Body of pancreas (tissue), 4 donors: ENCODE measurements around the gene ARFIP2.

Source experiments
- POLR2A ChIP-seq, 3 donors: fragments of 450-650 bp; IDR thresholded peaks; one replicate each; pipeline ENCODE4 v1.6.1; 2016; ENCODE audit warnings: antibody characterized with exemption in 3 of 3, mild to moderate bottlenecking in 2 of 3
- TF ChIP-seq, protein P1 (sequence below), 7 experiments: fragments of 450-650 bp in 4 of 7; fragments of 200-600 bp in 3 of 7; sonication (generic) in 3 of 7; IDR thresholded peaks; one replicate each; pipeline ENCODE4 v1.5.1; 2016 to 2019; ENCODE audit warnings: antibody characterized with exemption in 7 of 7

DNA sequence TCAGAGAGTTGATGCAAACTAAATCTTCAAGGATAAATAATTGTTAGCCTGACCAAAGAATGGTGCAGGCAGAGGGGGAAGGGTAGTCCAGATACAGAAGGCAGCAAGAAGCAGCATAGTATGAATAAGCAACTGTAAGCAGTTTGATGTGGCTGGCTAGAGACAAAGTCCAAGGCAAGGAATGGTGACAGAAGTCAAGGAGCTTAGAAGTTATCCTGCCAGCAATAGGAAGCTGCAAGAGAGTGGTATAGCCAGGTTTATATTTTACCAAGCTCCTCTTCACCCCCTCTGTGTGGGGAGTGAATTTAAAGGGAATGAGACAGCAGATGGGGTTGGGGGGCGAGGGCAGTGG, 22.1 kb downstream of the ARFIP2 start:
- TF ChIP-seq, protein P1, sequence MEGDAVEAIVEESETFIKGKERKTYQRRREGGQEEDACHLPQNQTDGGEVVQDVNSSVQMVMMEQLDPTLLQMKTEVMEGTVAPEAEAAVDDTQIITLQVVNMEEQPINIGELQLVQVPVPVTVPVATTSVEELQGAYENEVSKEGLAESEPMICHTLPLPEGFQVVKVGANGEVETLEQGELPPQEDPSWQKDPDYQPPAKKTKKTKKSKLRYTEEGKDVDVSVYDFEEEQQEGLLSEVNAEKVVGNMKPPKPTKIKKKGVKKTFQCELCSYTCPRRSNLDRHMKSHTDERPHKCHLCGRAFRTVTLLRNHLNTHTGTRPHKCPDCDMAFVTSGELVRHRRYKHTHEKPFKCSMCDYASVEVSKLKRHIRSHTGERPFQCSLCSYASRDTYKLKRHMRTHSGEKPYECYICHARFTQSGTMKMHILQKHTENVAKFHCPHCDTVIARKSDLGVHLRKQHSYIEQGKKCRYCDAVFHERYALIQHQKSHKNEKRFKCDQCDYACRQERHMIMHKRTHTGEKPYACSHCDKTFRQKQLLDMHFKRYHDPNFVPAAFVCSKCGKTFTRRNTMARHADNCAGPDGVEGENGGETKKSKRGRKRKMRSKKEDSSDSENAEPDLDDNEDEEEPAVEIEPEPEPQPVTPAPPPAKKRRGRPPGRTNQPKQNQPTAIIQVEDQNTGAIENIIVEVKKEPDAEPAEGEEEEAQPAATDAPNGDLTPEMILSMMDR (IDR thresholded peaks at IDR 0.05): no peak
- no peak for TF ChIP-seq POLR2A (IDR thresholded peaks at IDR 0.05)
